NCI-H1092 treated with DMSO at 0.1 percent for 48 hours (cell line): Measurements from ENCODE around the gene GBP6.
"Not testable (repeated sequence)": the region's sequence is repeated elsewhere in the genome, so short reads cannot be mapped to it uniquely, and the experiment has no call there.

ENCODE experiments used
- DNase-seq: peaks from one replicate; lab custom pipeline; 2025; lab: John Stamatoyannopoulos, UW

Gene GBP6

GRCh38 chr1:89367221-89367620, 3.4 kb downstream of the GBP6 start:
- DNase-seq: no peak

- DNase-seq: no peak
Observed at GRCh38 chr1:89369331-89369730, 5.5 kb downstream of the GBP6 start.

GRCh38 chr1:89373810-89374209, 10.0 kb downstream of the GBP6 start:
- DNase-seq: not testable (repeated sequence)

DNA sequence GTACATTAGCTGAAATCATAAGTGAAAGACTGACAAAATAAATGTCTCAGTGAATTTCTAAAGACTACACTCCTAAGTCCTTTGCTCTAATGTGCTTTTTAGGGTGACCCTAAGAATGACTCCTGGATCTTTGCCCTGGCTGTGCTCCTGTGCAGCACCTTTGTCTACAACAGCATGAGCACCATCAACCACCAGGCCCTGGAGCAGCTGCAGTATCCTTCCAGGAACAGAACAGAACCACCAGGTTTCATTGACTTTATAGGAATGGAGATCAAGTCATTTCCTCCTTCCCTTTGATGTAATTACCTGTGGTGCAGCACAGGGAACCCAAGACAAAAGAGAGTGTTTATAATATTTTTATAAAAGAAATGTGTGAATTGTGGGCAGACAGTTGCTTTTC, 14.1 kb downstream of the GBP6 start:
- no peak for DNase-seq

GRCh38 chr1:89381618-89382017, 17.8 kb downstream of the GBP6 start:
- no peak for DNase-seq

DNA sequence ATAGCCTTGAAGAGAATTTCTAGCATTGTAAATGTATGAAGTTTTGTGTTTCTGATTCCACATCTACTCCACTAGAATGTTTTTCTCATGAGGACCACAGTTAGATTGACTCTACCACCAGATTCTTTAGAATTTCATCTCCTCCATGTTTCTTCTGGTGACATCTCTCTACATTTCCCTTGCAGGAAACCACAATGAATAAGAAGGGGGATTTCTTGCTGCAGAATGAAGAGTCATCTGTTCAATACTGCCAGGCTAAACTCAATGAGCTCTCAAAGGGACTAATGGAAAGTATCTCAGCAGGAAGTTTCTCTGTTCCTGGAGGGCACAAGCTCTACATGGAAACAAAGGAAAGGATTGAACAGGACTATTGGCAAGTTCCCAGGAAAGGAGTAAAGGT, 18.6 kb downstream of the GBP6 start:
- no peak for DNase-seq

DNA sequence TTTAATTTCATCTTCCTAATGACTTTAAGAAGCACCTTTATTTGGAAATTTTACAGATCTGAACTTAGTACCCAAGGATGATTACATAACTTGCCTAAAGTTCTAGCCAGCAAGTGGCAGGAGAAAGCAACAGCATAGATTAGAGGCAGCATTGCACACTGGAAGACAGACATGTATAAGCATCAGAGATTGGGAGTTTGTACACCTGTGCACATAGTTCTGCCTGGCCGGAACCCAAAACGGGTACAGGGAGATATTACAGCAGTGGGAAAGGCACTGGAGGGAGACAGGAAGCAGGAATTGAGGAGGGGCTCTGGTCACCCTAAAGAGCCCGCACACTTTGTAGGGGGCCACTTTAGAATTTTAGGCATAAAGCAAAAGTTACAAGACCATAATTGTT, 19.3 kb downstream of the GBP6 start:
- no peak for DNase-seq

- DNase-seq: no peak
Observed at GRCh38 chr1:89390707-89391106, 26.8 kb downstream of the GBP6 start.

GRCh38 chr1:89391686-89392085, 27.8 kb downstream of the GBP6 start:
- DNase-seq: no peak

GRCh38 chr1:89394851-89395250, 31.0 kb downstream of the GBP6 start:
- no peak for DNase-seq

GRCh38 chr1:89396902-89397301, 33.0 kb downstream of the GBP6 start:
- no peak for DNase-seq

DNA sequence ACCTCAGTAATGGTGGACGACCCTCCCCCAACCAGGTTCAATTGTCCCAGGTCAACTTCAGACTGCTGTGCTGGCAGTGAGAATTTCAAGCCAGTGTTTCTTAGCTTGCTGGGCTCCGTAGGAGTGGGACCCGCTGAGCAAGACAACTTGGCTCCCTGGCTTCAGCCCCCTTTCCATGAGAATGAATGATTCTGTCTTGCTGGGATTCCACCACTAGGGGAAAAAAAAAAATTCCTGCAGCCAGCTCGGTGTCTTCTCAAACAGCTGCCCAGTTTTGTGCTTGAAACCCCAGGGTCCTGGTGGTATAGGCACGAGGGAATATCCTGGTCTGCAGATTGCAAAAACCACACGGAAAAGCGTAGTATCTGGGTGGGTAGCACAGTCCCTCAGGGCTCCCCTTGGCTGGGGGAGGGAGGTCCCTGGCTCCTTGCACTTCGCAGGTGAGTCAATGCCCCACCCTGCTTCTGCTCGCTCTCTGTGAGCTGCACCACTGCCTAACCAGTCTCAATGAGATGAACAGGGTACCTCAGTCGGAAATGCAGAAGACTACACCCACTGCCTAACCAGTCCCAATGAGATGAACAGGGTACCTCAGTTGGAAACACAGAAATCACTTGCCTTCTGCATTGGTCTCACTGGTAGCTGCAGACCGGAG, 41.5 kb downstream of the GBP6 start:
- no peak for DNase-seq

- no peak for DNase-seq
Observed at GRCh38 chr1:89407360-89407759, 43.5 kb downstream of the GBP6 start.

DNA sequence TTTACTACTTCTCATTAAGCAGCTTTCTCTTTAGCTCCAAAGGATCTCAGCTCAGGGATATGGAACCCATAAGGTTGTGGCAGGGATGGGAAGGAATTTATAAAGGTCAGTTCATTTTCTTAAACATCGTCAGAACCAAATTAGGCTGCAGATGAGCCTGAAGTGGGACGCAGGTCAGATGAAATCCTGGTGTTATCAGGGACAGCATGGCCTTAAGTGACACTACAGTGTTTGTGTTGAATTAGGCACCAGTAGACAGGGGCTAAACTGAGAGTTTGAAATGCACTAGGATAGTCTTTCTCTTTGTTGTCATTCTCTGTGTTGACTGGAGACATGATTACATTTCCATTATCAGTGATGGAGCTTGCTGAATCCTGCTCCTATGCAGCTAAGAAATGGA, 43.9 kb downstream of the GBP6 start:
- DNase-seq: not testable (repeated sequence)

- DNase-seq: no peak
Observed at GRCh38 chr1:89425056-89425455, 61.2 kb downstream of the GBP6 start.

DNA sequence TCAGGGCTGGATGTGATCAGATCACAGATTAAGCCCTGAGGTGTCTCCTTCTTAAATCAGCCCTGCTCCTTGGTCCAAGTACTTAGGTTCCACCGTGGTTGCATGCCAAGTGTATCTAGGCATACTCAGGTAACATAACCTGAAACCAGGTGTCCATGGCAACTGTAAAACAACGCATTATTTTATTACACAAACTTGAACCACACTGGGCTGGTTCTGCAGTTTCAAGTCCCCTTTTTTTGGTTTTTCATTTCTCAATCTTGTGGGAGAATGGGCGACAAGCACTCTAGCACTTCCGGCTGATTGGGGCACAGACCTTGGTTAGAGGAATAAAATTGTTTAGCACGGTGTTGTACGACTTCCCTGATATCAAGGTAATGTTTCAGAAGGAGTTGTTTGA, 65.2 kb downstream of the GBP6 start:
- no peak for DNase-seq

GRCh38 chr1:89429681-89430080, 65.8 kb downstream of the GBP6 start:
- DNase-seq: not testable (repeated sequence)

- no peak for DNase-seq
Observed at GRCh38 chr1:89433421-89433820, 69.6 kb downstream of the GBP6 start.

DNA sequence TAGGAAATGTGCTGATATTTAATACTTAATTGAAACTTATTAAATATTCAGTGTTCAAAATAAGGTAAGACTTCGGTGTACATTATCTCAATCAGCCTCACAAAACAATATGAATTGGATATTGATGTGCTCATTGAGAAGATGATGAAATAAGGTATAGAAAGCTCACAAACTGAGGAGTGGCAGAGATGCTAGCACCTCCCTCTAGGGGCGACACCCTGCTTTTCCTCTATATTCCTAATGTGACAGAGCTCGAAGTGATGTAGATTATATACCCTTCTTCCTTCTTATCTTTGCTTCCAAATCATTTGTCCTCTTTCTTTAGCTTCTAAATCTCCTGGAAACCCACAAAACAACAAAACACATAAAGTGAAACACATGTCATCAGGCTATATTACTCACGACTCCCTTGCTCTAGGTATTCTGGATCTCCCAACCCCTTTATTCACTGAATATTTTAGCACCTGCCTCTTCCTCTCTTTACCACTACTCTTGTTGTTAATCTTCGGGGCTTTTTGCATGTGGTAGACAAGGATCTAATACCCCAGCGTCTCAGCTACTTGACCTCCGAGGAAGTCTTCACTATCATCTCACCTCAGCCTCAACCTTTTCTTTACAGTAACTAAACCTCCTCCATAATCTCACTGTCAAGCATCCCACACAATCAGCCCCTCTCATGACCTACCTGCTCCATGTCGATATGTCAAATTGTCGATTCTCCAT, 70.4 kb downstream of the GBP6 start:
- DNase-seq: not testable (repeated sequence)
